Colon (tissue), 2 donors: ENCODE measurements around the gene NTM.

ENCODE experiments used
- FAIRE-seq: peaks from 2 replicates; lab custom pipeline; 2012; peaks lifted over from hg19 to GRCh38; lab: Jason Lieb, UNC
- donor health status: control.
- donor health status: control.

NTM gene

DNA sequence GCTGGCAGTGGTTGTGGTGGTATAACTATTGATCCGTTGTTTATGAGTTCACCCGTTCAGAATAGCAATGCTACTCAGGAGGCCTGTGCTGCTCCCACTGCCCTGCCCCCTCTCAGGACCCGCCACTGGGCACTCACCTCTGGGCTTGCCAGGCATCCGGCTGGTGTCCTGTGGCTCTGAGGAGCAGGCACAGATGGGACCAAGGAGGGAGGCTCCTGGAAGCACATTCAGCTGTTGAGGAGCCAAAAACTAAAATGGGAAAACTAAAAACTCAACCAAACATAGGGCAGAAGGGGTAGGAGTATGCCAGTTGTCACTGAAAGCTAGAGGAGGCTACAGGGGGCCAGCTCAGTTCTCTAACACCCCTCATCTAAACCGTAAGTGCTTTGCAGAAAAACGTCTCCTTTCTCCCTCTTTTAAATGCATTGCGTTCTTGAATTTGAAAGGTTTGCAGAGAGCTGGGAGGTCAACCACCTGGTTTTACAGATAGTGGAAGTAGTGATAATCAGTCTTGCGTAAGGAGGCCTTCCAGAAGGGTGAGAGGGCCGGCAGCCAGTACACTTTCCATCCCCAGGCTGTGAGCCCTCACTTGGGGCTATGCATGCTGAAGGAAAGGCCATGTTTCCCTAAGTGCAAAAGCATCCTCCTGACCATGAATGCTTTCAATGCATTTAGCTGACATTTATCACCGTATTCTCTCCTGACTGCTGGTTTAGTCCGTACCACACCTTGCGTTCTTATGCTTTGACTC lies 547.4 kb downstream of the NTM start:
- FAIRE-seq: no peak

DNA sequence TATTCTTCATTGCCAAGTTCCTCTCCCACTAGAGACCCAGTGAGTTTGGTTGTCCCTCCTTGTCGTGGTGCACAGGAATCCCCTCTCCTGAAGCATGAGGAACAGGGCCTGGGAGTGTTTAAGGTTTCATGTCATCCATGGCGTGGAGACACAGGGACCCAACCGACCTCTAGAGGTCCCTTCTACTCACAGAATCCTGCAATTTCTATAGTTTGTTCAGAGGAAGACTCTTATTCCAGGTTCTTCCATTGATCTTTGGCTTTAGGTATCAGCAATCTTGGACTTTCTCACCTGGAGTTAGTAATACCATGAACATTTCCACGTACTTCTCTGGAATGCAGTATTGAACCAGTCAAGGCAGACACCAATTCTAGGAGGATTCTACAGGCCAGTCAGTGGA lies 548.2 kb downstream of the NTM start:
- no peak for FAIRE-seq

DNA sequence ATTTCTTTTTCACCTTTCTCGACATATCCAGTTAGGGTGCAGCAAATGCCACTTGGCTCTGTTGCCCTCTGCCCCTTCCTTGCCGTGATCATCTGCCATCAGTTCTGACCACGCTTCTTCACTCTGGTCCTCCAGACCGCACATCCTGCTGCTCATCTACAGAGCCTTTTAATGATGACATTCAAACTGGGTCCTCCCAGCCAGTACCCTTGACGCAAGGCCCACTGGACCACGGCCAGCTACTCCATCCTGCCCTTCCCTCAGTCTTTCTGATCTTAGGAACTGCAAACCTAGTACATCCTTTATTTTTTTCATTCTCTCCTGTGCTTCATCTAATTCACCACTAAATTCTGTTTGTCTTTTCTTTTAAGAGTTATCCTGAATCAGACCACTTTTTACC lies 551.8 kb downstream of the NTM start:
- FAIRE-seq: no peak

DNA sequence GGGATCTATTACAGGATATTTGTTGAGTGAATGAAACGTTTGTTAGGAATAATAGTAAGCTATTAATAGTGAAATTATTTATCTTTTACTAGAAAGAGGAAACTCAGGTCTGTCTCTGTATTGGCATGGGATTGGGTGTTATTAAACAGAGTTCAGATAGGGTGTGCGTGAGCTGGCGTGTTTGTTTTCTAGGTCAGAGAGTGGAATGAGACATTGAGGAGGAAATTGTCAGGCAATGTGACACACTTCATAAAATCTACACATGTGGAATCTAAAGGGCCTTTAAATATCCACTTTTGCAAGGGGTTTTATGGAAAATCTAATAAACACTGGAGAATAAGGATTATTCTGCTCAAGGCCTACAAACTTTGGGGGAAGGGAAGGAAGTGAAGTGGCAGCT lies 552.9 kb downstream of the NTM start:
- no peak for FAIRE-seq

- no peak for FAIRE-seq
Observed at GRCh38 chr11:131924001-131924400, 553.6 kb downstream of the NTM start.

DNA sequence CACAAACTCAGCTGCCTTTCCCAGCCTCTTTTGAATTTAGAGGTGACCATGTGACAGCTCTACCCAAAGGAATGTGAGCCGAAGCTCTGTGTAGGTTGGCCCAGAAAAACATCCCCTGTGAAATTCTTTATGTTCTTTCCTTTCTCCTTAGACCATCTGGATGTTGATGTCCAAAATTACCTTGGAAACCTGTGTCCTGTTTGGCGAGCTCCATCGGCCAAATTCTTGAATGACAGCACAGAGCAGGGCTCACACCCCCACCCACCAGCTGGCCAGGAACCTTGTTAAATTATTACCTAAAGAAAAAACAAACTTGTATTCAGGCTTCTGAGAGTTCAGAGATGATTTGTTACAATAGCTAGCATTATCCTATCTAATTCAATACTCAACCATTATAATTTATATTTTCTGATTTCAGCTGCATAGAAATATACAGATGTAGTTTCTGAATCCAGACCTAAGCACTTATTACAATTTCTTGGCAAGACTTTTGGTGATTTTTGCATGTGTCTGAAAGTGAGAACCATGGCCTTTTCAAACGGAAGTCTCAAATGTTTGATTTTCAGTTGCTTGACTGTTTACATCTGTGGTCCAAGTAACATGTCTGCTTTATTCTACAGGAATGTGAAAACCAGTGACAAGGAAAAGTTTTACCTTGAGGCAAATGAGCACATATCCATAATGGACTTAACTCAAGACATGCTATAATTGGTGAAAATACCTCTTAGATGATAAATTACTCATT lies 554.2 kb downstream of the NTM start:
- no peak for FAIRE-seq

DNA sequence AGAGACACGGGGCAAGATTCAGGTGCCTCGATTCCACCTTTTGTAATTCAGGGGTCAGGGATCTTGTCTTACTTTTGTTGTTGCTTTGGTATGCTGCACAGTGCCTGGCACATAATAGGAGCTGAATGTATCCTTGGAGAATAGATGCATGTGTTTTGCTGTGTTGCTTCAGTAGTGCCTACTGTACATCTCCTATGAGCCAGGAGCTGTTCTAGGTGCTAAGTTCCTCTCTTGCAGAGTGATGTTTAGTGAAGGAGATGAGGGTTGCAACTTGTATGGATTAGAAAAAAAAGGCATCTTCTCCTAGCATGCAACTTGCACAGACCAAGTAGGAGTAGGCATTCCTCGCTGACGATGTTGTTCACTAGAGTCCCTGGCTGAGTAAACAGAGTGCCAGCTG lies 555.4 kb downstream of the NTM start:
- FAIRE-seq: no peak

DNA sequence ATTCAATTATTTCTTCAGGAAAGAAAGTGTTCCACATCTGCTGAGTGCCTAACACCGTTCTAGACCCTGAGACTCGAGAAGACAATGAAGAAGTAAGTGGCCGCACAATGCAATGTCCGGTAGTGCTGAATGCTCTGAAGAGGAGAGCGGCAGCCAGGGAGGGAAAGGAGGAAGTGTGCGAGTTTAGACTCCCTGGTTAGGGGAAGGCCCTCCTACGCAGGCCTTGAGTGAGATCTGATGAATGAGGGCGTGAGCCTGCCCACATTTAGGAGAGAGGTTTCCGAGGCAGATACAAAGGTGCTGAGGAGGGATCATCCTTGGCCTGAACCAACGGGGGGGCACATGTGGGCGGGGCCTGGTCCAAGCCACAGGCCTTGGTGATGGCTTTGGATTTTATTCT lies 558.6 kb downstream of the NTM start:
- FAIRE-seq: no peak

- no peak for FAIRE-seq
Observed at GRCh38 chr11:131932584-131933325, 562.3 kb downstream of the NTM start.

- no peak for FAIRE-seq
Observed at GRCh38 chr11:131934006-131934405, 563.6 kb downstream of the NTM start.

GRCh38 chr11:131938351-131938751 lies 567.9 kb downstream of the NTM start:
- FAIRE-seq: no peak

- no peak for FAIRE-seq
Observed at GRCh38 chr11:131940126-131940525, 569.7 kb downstream of the NTM start.

DNA sequence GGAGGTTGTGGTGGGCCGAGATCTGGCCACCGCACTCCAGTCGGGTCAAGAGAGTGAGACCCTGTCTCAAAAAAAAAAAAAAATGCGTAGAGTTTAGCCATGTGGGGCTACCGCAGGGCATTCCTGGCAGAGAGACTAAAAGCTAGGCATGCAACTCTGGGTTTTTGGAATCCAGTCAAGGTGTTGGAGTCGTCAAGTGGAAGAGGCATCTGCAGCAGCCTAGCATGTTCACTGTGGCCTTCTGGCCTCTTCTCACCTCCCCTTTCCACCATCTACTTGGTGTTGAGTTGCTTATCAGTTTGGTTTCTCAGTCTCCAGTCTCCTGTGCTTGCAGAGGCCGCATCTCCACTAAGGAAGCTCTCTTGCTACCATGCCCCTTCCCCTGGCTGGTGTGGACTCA lies 572.5 kb downstream of the NTM start:
- FAIRE-seq: no peak

- FAIRE-seq: no peak
Observed at GRCh38 chr11:131943295-131943694, 572.9 kb downstream of the NTM start.

DNA sequence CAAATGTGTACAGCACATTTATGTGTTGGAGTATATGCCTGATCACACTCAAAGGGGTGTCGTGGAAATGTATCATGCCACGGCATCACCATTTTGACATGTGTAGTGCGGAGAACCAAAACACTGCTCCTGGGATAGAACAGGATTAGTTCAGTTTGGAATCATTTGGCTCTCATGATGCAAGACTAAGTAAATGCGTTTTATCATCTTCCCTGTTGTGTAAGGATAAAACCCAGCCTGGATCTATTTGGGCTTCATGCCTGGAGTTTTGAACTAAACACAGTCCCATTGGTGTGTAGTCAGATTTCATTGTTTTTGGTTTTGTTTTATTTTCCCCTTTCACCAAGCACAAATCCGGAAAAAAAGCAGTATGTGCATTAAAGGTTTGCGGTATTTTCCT lies 574.3 kb downstream of the NTM start:
- FAIRE-seq: no peak

- FAIRE-seq: no peak
Observed at GRCh38 chr11:131945706-131946105, 575.3 kb downstream of the NTM start.

- FAIRE-seq: no peak
Observed at GRCh38 chr11:131947511-131947910, 577.1 kb downstream of the NTM start.

DNA sequence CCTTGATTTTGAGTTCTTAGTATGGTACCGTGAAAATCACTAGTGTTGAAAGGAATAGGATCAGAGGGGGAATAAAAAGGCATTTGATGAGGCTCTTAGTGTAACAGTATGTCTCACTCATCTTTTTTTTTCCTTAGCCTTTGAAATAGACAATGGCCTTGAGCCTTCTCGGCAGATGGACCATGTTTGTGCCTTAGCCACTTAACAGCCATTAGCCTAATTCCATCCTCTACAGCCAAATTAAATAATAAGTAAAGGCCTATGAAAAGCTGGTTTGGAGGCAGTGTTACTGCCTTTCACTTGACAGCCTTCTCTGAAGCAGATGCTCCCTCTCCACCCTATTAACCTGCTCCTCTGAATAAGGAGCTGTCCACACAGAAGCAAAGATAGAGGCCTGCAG lies 580.7 kb downstream of the NTM start:
- no peak for FAIRE-seq

GRCh38 chr11:131954146-131954545 lies 583.7 kb downstream of the NTM start:
- no peak for FAIRE-seq

DNA sequence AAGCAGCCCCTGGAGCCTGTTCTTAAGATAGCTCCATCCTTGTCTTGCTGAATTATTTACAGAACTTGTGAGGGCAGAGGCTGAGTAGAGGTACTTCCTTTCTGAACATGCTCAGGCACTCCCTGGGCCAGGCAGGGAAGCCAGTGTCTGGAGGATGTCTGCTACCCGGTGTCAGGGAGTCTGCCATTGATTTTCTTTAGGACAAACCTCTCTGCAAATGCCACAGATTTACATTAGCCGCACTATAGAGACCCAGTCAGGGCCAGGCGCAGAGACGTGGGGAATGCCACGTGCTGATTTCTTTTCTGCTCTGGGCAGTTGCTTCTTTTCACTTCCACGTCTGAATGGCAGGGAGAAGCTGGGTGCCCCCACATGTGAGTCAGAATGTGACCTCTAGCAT lies 585.5 kb downstream of the NTM start:
- no peak for FAIRE-seq

DNA sequence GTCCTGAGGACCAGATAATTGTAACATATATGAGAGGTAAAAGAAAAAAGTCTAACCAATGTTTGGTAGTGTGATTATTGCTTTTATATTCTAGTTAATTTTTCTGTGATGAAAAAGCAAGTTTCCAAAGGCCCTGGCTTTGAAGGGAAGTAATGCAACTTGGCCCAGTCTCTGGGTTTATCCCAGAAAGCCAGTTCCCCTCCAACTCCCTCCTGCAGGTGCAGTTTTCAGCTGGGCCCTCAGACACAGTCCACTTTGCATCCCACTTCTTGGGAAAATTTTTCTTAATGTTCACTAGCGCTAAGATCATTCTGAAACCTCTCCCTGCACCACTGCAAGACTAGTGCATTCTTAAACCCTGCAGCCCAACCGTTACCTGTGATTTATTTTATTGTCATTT lies 586.8 kb downstream of the NTM start:
- no peak for FAIRE-seq

GRCh38 chr11:131957875-131958274 lies 587.5 kb downstream of the NTM start:
- FAIRE-seq: no peak

GRCh38 chr11:131962818-131963217 lies 592.4 kb downstream of the NTM start:
- no peak for FAIRE-seq
